T-cell (primary cell): ENCODE data around the gene CMAS. TPM values are rescaled to one million over a fixed set of nuclear protein-coding genes. Genes with fewer than 3 reads are reported as not detected.

Source experiments
- ATAC-seq, 4 experiments: fragments of 200-7000 bp in 3 of 4; fragments of 150-1000 bp in 1 of 4; cut with Tn5 transposase; replicated peaks in 1 of 4; 1 replicate in 3 of 4; 2 replicates in 1 of 4; pipeline ENCODE4 v1.10.0; 2021; ENCODE audit warnings: moderate library complexity in 3 of 4, mild to moderate bottlenecking in 2 of 4, moderate number of reproducible peaks in 1 of 4
- CTCF ChIA-PET, 2 donors: fragments of 300-600 bp; sonication (Branson Sonifier 250); formaldehyde crosslinking; loops; one replicate each; lab custom pipeline; 2022; ENCODE audit warnings: antibody characterized with exemption in 2 of 2; lab: Charles Lee
- POLR2A ChIA-PET, 2 donors: fragments of 300-600 bp; sonication (Branson Sonifier 250); formaldehyde crosslinking; loops; one replicate each; lab custom pipeline; 2022; ENCODE audit warnings: antibody characterized with exemption in 2 of 2; lab: Charles Lee
- DNase-seq, 35 experiments: peaks; one replicate each; pipeline versions ENCODE4 v3.0.0 to v3.0.0-alpha.2; 2013 to 2023
- H3K27ac ChIP-seq: one replicate; pipeline ENCODE4 v1.5.1; 2013; ENCODE audit warnings: low read length
- H3K27me3 ChIP-seq, 2 experiments: replicated peaks in 1 of 2; 1 replicate in 1 of 2; 2 replicates in 1 of 2; pipeline versions ENCODE4 v1.6.1 to v1.7.0; 2013; ENCODE audit warnings: low read length in 1 of 2, mixed read lengths in 1 of 2; ENCODE audit not compliant: control insufficient read depth in 2 of 2, insufficient read depth in 2 of 2; ENCODE audit errors: extremely low read depth in 1 of 2
- H3K36me3 ChIP-seq, 2 donors: 1 replicate in 1 of 2; 2 replicates in 1 of 2; pipeline versions ENCODE4 v1.6.1 to v1.7.0; 2013; ENCODE audit warnings: low read length in 1 of 2; ENCODE audit not compliant: control insufficient read depth in 2 of 2, insufficient read depth in 1 of 2; ENCODE audit errors: extremely low read depth in 1 of 2
- H3K4me1 ChIP-seq, 2 experiments: 1 replicate in 1 of 2; 2 replicates in 1 of 2; pipeline versions ENCODE4 v1.6.1 to v1.7.0; 2013; ENCODE audit warnings: low read length in 2 of 2, mixed read lengths in 1 of 2; ENCODE audit not compliant: insufficient read depth in 2 of 2, control insufficient read depth in 1 of 2; ENCODE audit errors: extremely low read depth in 1 of 2
- H3K4me3 ChIP-seq, 2 donors: 1 replicate in 1 of 2; 2 replicates in 1 of 2; pipeline versions ENCODE4 v1.5.1 to v1.7.0; 2013; ENCODE audit warnings: mild to moderate bottlenecking in 2 of 2, low read length in 1 of 2, moderate library complexity in 1 of 2; ENCODE audit not compliant: control insufficient read depth in 1 of 2; ENCODE audit errors: extremely low read depth in 1 of 2
- H3K9me3 ChIP-seq: 2 replicates; pipeline ENCODE4 v1.7.0; 2013
- H3K27ac Mint-ChIP-seq, 2 donors: one replicate each; pipeline ENCODE4 v1.8.0; 2020 to 2021; ENCODE audit warnings: mild to moderate bottlenecking in 2 of 2, mixed read lengths in 2 of 2
- H3K27me3 Mint-ChIP-seq, 2 donors: one replicate each; pipeline ENCODE4 v1.8.0; 2021 to 2022; ENCODE audit warnings: mixed read lengths in 2 of 2
- H3K36me3 Mint-ChIP-seq: one replicate; pipeline ENCODE4 v1.8.0; 2021; ENCODE audit warnings: mixed read lengths
- H3K4me1 Mint-ChIP-seq, 3 donors: one replicate each; pipeline ENCODE4 v1.8.0; 2020 to 2022; ENCODE audit warnings: mixed read lengths in 3 of 3, mild to moderate bottlenecking in 1 of 3
- H3K4me3 Mint-ChIP-seq, 3 donors: one replicate each; pipeline ENCODE4 v1.8.0; 2020 to 2022; ENCODE audit warnings: mild to moderate bottlenecking in 3 of 3, mixed read lengths in 3 of 3, moderate library complexity in 3 of 3
- H3K9me3 Mint-ChIP-seq, 3 donors: one replicate each; pipeline ENCODE4 v1.8.0; 2020 to 2022; ENCODE audit warnings: mixed read lengths in 3 of 3
- WGBS: methylation state at CpG from one replicate; pipeline ENCODE4 v1.1.5; 2013; ENCODE audit warnings: missing lambda C conversion rate; ENCODE audit not compliant: insufficient coverage; 5-methylcytosine and 5-hydroxymethylcytosine counted together
- total RNA-seq, 35 experiments: library from RNA in 6 of 35; stranded (reverse) in 6 of 35; fragments of 120-200 nt in 1 of 35; gene quantifications; one replicate each; pipeline versions ENCODE4 v1.2.1 to v1.2.4 and lab custom pipeline; 2013 to 2026

Gene CMAS
- total RNA-seq, 5 donors from 2014 or later (not counting 1 experiment from before 2014, with no cell fraction given) = 10.4 to 22.2 (median 18.5) TPM

- DNase-seq (no peak), ATAC-seq (no peak)
- H3K4me3 Mint-ChIP-seq = no peak overlapping the region
- peaks cover 3 to 10% (median 6%) of the 10 kb centered on the region in 3 donors for H3K4me1 Mint-ChIP-seq
- H3K27ac Mint-ChIP-seq = no peak overlapping the region
- no peaks in the 10 kb centered on the region for H3K27me3 Mint-ChIP-seq
- Histone ChIP-seq H3K27ac (no peak overlapping the region), H3K27me3 (no peaks in the 10 kb centered on the region), H3K4me1 (no peaks in the 10 kb centered on the region), H3K36me3 (peaks cover 0 to 10% of the 10 kb centered on the region in 2 donors), H3K9me3 (no peaks in the 10 kb centered on the region), H3K4me3 (no peak overlapping the region)
- POLR2A ChIA-PET = no interaction called here
- peaks cover 29% of the 10 kb centered on the region for H3K36me3 Mint-ChIP-seq
- CTCF ChIA-PET = no interaction called here
- WGBS = 100% methylated on average over 2 of the region's 4 CpGs
- no peaks in the 10 kb centered on the region for H3K9me3 Mint-ChIP-seq
These were observed 18.9 kb downstream of the CMAS start for GRCh38 chr12:22064968-22065367.

GRCh38 chr12:22066310-22066709, 20.3 kb downstream of the CMAS start:
- Mint-ChIP-seq H3K27me3 (no peaks in the 10 kb centered on the region), H3K4me3 (no peak overlapping the region), H3K27ac (peak overlapping the region in 1 of 2 donors; percentile 22), H3K4me1 (peaks cover 3 to 10% (median 6%) of the 10 kb centered on the region in 3 donors), H3K9me3 (no peaks in the 10 kb centered on the region), H3K36me3 (peaks cover 29% of the 10 kb centered on the region)
- Histone ChIP-seq H3K27ac (no peak overlapping the region), H3K4me3 (no peak overlapping the region), H3K36me3 (peaks cover 0 to 7% of the 10 kb centered on the region in 2 donors), H3K9me3 (no peaks in the 10 kb centered on the region), H3K4me1 (no peaks in the 10 kb centered on the region), H3K27me3 (no peaks in the 10 kb centered on the region)
- 33% methylated on average over 1 of the region's 2 CpGs for WGBS
- no peak for DNase-seq
- CTCF ChIA-PET = no interaction called here
- POLR2A ChIA-PET = no interaction called here
- ATAC-seq = peak in 1 of 4 experiments; percentile 65

- H3K27me3 ChIP-seq = no peaks in the 10 kb centered on the region
- H3K9me3 Mint-ChIP-seq = no peaks in the 10 kb centered on the region
- DNase-seq (no peak), ATAC-seq (no peak)
- H3K27ac ChIP-seq = no peak overlapping the region
- peaks cover 21% of the 10 kb centered on the region for H3K36me3 Mint-ChIP-seq
- ChIA-PET POLR2A (interaction anchor here (0.6 to 0.7 kb wide), 3 partner anchors 9 to 745 kb away, joined by 3 to 5 read pairs (median 4); no protein-coding TSS in a partner anchor), CTCF (no interaction called here)
- no CpG with 5 or more reads among the region's 1 CpG for WGBS
- no peak overlapping the region for H3K4me3 ChIP-seq
- no peaks in the 10 kb centered on the region for H3K9me3 ChIP-seq
- no peak overlapping the region for H3K27ac Mint-ChIP-seq
- peaks cover 0 to 3% of the 10 kb centered on the region in 2 donors for H3K27me3 Mint-ChIP-seq
- no peak overlapping the region for H3K4me3 Mint-ChIP-seq
- H3K4me1 Mint-ChIP-seq = peaks cover 3 to 10% (median 6%) of the 10 kb centered on the region in 3 donors
- H3K4me1 ChIP-seq = no peaks in the 10 kb centered on the region
- H3K36me3 ChIP-seq = no peaks in the 10 kb centered on the region
These were observed 23.8 kb downstream of the CMAS start for GRCh38 chr12:22069851-22070250.

- Mint-ChIP-seq H3K4me3 (no peak overlapping the region), H3K36me3 (no peaks in the 10 kb centered on the region), H3K9me3 (no peaks in the 10 kb centered on the region), H3K27me3 (no peaks in the 10 kb centered on the region), H3K27ac (no peak overlapping the region), H3K4me1 (no peaks in the 10 kb centered on the region)
- POLR2A ChIA-PET = interaction anchor here in 1 of 2 donors (0.6 kb wide), 1 partner anchor 19 kb away, joined by 6 read pairs; no protein-coding TSS in a partner anchor
- Histone ChIP-seq H3K4me1 (no peaks in the 10 kb centered on the region), H3K27me3 (no peaks in the 10 kb centered on the region), H3K4me3 (no peak overlapping the region), H3K9me3 (no peaks in the 10 kb centered on the region), H3K27ac (no peak overlapping the region), H3K36me3 (no peaks in the 10 kb centered on the region)
- CTCF ChIA-PET = interaction anchor here (0.5 to 4.7 kb wide), 36 partner anchors 8 to 602 kb away, joined by 3 to 39 read pairs (median 5); no protein-coding TSS in a partner anchor
- WGBS = 93% methylated on average over 9 of the region's 10 CpGs
- ATAC-seq (no peak), DNase-seq (no peak)
These were observed 36.2 kb downstream of the CMAS start for GRCh38 chr12:22082190-22082701.

- no peaks in the 10 kb centered on the region for H3K36me3 Mint-ChIP-seq
- CTCF ChIA-PET = interaction anchor here (0.5 to 4.7 kb wide), 44 partner anchors 9 to 665 kb away, joined by 3 to 39 read pairs (median 6); no protein-coding TSS in a partner anchor
These were observed 37.1 kb downstream of the CMAS start for GRCh38 chr12:22083167-22083566.

GRCh38 chr12:22084852-22085251, 38.8 kb downstream of the CMAS start:
- 100% methylated on average over 1 of the region's 1 CpG for WGBS
- CTCF ChIA-PET = interaction anchor here in 1 of 2 donors (4.7 kb wide), 1 partner anchor 374 kb away, joined by 38 read pairs; no protein-coding TSS in a partner anchor

More at GRCh38 chr12:22083167-22083566, 37.1 kb downstream of the CMAS start:
- Histone ChIP-seq H3K9me3 (no peaks in the 10 kb centered on the region), H3K27me3 (no peaks in the 10 kb centered on the region), H3K36me3 (no peaks in the 10 kb centered on the region), H3K4me1 (no peaks in the 10 kb centered on the region), H3K27ac (no peak overlapping the region), H3K4me3 (no peak overlapping the region)
- Mint-ChIP-seq H3K4me1 (no peaks in the 10 kb centered on the region), H3K4me3 (no peak overlapping the region), H3K27me3 (no peaks in the 10 kb centered on the region), H3K9me3 (no peaks in the 10 kb centered on the region), H3K27ac (no peak overlapping the region)
- ATAC-seq (peak in 2 of 4 experiments; percentile 41 to 49), DNase-seq (peak in 16 of 35 experiments; percentile 10 to 70 (median 22))
- POLR2A ChIA-PET = no interaction called here

More at GRCh38 chr12:22084852-22085251, 38.8 kb downstream of the CMAS start:
- no peak for DNase-seq
- H3K4me1 Mint-ChIP-seq = no peaks in the 10 kb centered on the region
- POLR2A ChIA-PET = no interaction called here
- H3K4me3 Mint-ChIP-seq = no peak overlapping the region
- no peak for ATAC-seq
- Histone ChIP-seq H3K27ac (no peak overlapping the region), H3K4me1 (no peaks in the 10 kb centered on the region), H3K9me3 (no peaks in the 10 kb centered on the region), H3K27me3 (no peaks in the 10 kb centered on the region), H3K4me3 (no peak overlapping the region), H3K36me3 (no peaks in the 10 kb centered on the region)
- no peaks in the 10 kb centered on the region for H3K27me3 Mint-ChIP-seq
- H3K36me3 Mint-ChIP-seq = no peaks in the 10 kb centered on the region
- no peak overlapping the region for H3K27ac Mint-ChIP-seq
- H3K9me3 Mint-ChIP-seq = no peaks in the 10 kb centered on the region
